ENCODE results near the gene ITGA4. TPM values are rescaled to one million over a fixed set of nuclear protein-coding genes. Genes with fewer than 3 reads are reported as not detected.

ITGA4 gene
- total RNA-seq, 1 donor from 2014 or later: 20.0 TPM

DNA sequence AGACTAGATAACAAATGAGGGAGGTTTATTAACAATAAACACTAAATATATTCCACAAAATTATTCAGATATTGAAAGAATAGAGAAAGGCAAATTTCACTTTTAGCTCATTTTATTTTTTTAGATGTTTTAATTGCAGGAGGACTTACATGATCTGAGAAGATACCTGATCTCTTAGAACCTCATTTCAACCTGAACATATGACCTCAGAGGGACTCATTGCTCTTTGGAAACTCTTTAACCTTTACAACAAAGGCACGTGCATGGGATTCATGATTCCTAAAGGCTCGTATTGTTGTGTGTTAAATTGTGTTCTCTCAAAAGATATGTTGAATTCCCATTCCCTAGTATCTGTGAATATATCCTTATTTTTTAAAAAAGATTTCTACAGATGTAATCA lies 35.7 kb upstream of the ITGA4 start:
- no peaks in the 10 kb centered on the region for H3K36me3 ChIP-seq (ENCODE audit: insufficient read depth, low read length)
- H3K79me2 ChIP-seq (ENCODE audit: insufficient read depth, low read length): no peaks in the 10 kb centered on the region
- H3K27me3 Mint-ChIP-seq (ENCODE audit: low read depth, unreplicated experiment): no peaks in the 10 kb centered on the region
- H2AFZ ChIP-seq (ENCODE audit: low read depth, low read length): no peak overlapping the region
- H3K9me3 Mint-ChIP-seq (ENCODE audit: unreplicated experiment): peaks cover 1% of the 10 kb centered on the region
- H3K27ac Mint-ChIP-seq (ENCODE audit: unreplicated experiment): no peak overlapping the region
- no peak overlapping the region for H3K4me2 ChIP-seq (ENCODE audit: low read length)
- no peaks in the 10 kb centered on the region for H3K9me3 ChIP-seq (ENCODE audit: insufficient read depth, low read depth, low read length)
- H3K4me3 ChIP-seq (ENCODE audit: insufficient read depth, low read depth, low read length): no peak overlapping the region
- H3K9ac ChIP-seq (ENCODE audit: low read length): no peak overlapping the region
- no peak overlapping the region for H3K4me3 Mint-ChIP-seq (ENCODE audit: unreplicated experiment)
- no peaks in the 10 kb centered on the region for H3K36me3 Mint-ChIP-seq (ENCODE audit: low read depth, unreplicated experiment)
- no peaks in the 10 kb centered on the region for H4K20me1 ChIP-seq (ENCODE audit: insufficient read depth, low read length)
- DNase-seq (ENCODE audit: low read depth) (no peak), FAIRE-seq (no peak)
- H3K27ac ChIP-seq (ENCODE audit: low read depth, low read length): no peak overlapping the region
- no peak for TF ChIP-seq EZH2 (IDR thresholded peaks at IDR 0.05; ENCODE audit: insufficient read depth, low read length)
- TF ChIP-seq, protein P1, sequence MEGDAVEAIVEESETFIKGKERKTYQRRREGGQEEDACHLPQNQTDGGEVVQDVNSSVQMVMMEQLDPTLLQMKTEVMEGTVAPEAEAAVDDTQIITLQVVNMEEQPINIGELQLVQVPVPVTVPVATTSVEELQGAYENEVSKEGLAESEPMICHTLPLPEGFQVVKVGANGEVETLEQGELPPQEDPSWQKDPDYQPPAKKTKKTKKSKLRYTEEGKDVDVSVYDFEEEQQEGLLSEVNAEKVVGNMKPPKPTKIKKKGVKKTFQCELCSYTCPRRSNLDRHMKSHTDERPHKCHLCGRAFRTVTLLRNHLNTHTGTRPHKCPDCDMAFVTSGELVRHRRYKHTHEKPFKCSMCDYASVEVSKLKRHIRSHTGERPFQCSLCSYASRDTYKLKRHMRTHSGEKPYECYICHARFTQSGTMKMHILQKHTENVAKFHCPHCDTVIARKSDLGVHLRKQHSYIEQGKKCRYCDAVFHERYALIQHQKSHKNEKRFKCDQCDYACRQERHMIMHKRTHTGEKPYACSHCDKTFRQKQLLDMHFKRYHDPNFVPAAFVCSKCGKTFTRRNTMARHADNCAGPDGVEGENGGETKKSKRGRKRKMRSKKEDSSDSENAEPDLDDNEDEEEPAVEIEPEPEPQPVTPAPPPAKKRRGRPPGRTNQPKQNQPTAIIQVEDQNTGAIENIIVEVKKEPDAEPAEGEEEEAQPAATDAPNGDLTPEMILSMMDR (IDR thresholded peaks at IDR 0.05; ENCODE audit: insufficient read depth, low read depth, low read length): no peak
- H3K4me1 ChIP-seq (ENCODE audit: insufficient read depth, low read length): no peaks in the 10 kb centered on the region
- no peaks in the 10 kb centered on the region for H3K4me1 Mint-ChIP-seq (ENCODE audit: low read depth, unreplicated experiment)
- no peaks in the 10 kb centered on the region for H3K27me3 ChIP-seq (ENCODE audit: insufficient read depth, low read length)

DNA sequence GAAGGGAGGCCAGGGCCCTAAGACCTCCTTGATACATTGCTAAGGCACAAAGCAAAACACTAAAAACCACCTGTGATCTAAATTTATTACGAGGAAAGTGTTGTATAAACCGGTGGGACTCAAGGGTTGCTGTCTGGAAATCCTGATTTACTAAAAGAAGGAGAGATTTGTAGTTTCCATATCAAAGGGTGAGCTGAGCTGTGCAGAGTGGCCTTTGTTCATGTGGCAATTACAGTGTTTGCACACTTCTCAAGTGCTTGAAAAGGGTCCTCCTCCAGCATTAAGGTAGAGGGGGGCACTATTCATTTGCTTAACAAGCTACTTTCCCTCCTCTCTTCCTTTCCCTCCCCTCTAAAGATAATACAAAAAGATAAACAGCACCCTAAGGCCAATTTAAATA lies 30.5 kb upstream of the ITGA4 start:
- no peak for DNase-seq (ENCODE audit: low read depth)
- Mint-ChIP-seq H3K36me3 (ENCODE audit: low read depth, unreplicated experiment) (no peaks in the 10 kb centered on the region), H3K4me3 (ENCODE audit: unreplicated experiment) (no peak overlapping the region)

More for the DNA sequence above, 30.5 kb upstream of the ITGA4 start:
- H3K4me3 ChIP-seq (ENCODE audit: insufficient read depth, low read depth, low read length): no peak overlapping the region
- Mint-ChIP-seq H3K27ac (ENCODE audit: unreplicated experiment) (no peak overlapping the region), H3K9me3 (ENCODE audit: unreplicated experiment) (no peaks in the 10 kb centered on the region), H3K4me1 (ENCODE audit: low read depth, unreplicated experiment) (no peaks in the 10 kb centered on the region), H3K27me3 (ENCODE audit: low read depth, unreplicated experiment) (no peaks in the 10 kb centered on the region)
- H4K20me1 ChIP-seq (ENCODE audit: insufficient read depth, low read length): no peaks in the 10 kb centered on the region
- H3K9me3 ChIP-seq (ENCODE audit: insufficient read depth, low read depth, low read length): no peaks in the 10 kb centered on the region
- no peaks in the 10 kb centered on the region for H3K27me3 ChIP-seq (ENCODE audit: insufficient read depth, low read length)
- no peak overlapping the region for H3K27ac ChIP-seq (ENCODE audit: low read depth, low read length)
- H3K9ac ChIP-seq (ENCODE audit: low read length): no peak overlapping the region
- no peak overlapping the region for H2AFZ ChIP-seq (ENCODE audit: low read depth, low read length)
- H3K79me2 ChIP-seq (ENCODE audit: insufficient read depth, low read length): no peaks in the 10 kb centered on the region
- H3K4me1 ChIP-seq (ENCODE audit: insufficient read depth, low read length): no peaks in the 10 kb centered on the region
- TF ChIP-seq, protein P1 (IDR thresholded peaks at IDR 0.05; ENCODE audit: insufficient read depth, low read depth, low read length): no peak
- TF ChIP-seq EZH2 (IDR thresholded peaks at IDR 0.05; ENCODE audit: insufficient read depth, low read length): no peak
- no peak overlapping the region for H3K4me2 ChIP-seq (ENCODE audit: low read length)
- no peak for FAIRE-seq
- H3K36me3 ChIP-seq (ENCODE audit: insufficient read depth, low read length): no peaks in the 10 kb centered on the region
